Bronchial epithelial cell (primary cell): ENCODE measurements around the gene STK32A. TPM values are rescaled to one million over a fixed set of nuclear protein-coding genes. Genes with fewer than 3 reads are reported as not detected.
"Not testable (repeated sequence)": the region's sequence is repeated elsewhere in the genome, so short reads cannot be mapped to it uniquely, and the experiment has no call there.

Experiments
- DNase-seq: peaks from one replicate; pipeline ENCODE4 v3.0.0-alpha.2; 2010; ENCODE audit warnings: low read depth
- FAIRE-seq: peaks from 2 replicates; lab custom pipeline; 2011; peaks lifted over from hg19 to GRCh38; lab: Jason Lieb, UNC
- H3K27me3 ChIP-seq: 2 replicates; pipeline ENCODE4 v1.5.1; 2011; ENCODE audit warnings: low read length; ENCODE audit not compliant: control insufficient read depth, insufficient read depth
- H3K36me3 ChIP-seq: 2 replicates; pipeline ENCODE4 v1.5.1; 2011; ENCODE audit warnings: low read length; ENCODE audit not compliant: control insufficient read depth, insufficient read depth
- H3K4me3 ChIP-seq: 2 replicates; pipeline ENCODE4 v1.5.1; 2011; ENCODE audit warnings: mild to moderate bottlenecking, low read depth, low read length, control low read depth
- total RNA-seq: library from RNA; depleted of rRNA; stranded (reverse); fragments of >200 nt; gene quantifications from 2 replicates; pipeline ENCODE4 v1.2.1, GENCODE V29; 2014
- TF ChIP-seq, protein P1 (sequence below): IDR thresholded peaks from 2 replicates; pipeline ENCODE4 v1.5.1; 2011; ENCODE audit warnings: mild to moderate bottlenecking, moderate library complexity, low read length, control low read depth, inconsistent platforms; ENCODE audit not compliant: insufficient read depth, severe bottlenecking

STK32A gene
- total RNA-seq, 1 donor from 2014 or later: 5.5 TPM

DNA sequence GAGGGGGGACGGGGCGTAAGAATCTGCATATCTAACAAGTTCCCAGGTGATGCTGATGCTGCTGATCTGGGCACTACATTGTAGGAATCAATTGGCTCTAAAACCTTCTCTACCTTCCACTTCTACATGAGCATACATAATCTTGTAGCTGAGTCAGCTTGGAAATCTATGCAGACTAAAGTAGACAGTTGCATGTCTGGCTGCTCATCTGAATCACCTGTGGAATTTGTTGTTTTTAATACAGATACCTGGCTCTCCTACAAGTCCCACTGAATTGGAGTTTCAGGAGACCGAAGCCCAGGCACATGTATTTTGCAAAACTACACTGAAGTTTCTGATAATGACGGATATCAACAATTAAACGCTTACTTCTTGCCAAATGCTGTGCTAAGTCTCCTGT is 113.6 kb downstream of the STK32A start:
- Histone ChIP-seq H3K27me3 (no peaks in the 10 kb centered on the region), H3K4me3 (no peak overlapping the region), H3K36me3 (no peaks in the 10 kb centered on the region)
- FAIRE-seq (no peak), DNase-seq (peak; percentile 31)
- TF ChIP-seq, protein P1, sequence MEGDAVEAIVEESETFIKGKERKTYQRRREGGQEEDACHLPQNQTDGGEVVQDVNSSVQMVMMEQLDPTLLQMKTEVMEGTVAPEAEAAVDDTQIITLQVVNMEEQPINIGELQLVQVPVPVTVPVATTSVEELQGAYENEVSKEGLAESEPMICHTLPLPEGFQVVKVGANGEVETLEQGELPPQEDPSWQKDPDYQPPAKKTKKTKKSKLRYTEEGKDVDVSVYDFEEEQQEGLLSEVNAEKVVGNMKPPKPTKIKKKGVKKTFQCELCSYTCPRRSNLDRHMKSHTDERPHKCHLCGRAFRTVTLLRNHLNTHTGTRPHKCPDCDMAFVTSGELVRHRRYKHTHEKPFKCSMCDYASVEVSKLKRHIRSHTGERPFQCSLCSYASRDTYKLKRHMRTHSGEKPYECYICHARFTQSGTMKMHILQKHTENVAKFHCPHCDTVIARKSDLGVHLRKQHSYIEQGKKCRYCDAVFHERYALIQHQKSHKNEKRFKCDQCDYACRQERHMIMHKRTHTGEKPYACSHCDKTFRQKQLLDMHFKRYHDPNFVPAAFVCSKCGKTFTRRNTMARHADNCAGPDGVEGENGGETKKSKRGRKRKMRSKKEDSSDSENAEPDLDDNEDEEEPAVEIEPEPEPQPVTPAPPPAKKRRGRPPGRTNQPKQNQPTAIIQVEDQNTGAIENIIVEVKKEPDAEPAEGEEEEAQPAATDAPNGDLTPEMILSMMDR: no peak

DNA sequence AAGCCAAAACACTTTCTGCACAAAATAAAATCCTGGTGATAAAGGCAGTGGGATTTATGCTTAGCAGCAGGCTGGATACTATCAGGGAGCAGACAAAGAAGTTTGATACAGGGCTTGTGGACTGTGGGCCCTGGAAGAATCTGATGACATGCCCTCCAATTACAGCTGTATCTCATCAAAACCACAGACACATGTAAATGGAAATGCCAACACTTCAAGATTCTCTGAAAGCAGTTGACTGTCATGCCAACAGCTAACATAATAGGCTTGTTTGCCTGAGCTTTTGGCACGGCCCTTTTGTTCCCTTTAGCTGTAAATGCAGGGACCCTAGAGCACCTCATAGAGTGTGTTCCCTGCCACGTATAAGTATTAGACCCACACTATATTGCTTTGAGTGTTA is 114.4 kb downstream of the STK32A start:
- H3K27me3 ChIP-seq: no peaks in the 10 kb centered on the region
- TF ChIP-seq, protein P1: no peak
- no peak overlapping the region for H3K4me3 ChIP-seq
- FAIRE-seq: no peak
- H3K36me3 ChIP-seq: no peaks in the 10 kb centered on the region
- no peak for DNase-seq

DNA sequence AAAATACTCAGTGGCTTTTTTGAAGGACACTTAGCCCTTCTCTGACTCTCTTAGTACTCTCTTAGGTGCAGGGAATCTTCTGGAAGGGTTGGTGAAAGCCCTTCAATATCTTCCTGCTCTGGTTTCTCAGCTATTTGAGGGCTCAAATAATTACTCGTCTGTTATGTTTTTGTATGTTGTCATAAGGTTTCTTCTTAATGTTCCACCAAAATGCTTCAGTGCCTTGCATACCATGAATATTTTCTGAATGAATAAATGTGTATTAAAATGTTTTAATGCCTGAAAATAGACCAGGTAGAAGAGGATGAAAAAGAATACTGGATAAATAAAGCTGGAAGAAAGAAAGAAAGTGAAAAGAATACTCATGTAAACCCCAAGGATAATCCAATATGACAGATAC is 124.3 kb downstream of the STK32A start:
- Histone ChIP-seq H3K4me3 (no peak overlapping the region), H3K27me3 (no peaks in the 10 kb centered on the region), H3K36me3 (no peaks in the 10 kb centered on the region)
- no peak for DNase-seq
- no peak for FAIRE-seq
- TF ChIP-seq, protein P1: no peak

DNA sequence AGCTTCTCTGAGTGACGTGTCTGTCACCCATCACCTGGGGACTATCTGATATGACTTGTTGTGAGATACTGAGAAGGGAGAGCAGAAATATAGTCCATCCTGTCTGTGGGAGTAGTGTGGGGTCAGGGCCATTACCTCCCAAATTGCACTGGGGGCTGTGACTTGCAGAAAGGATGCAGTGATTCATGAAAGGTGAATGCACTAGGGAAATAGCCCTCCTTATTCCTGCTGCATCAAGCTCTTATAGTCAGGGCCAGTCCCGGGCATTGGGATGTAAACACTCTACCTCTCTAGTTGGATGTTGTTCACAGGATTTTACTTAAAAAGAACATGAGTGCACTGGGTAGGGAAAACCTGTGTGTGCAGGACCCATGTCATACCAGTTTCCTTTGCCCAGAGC is 124.8 kb downstream of the STK32A start:
- no peaks in the 10 kb centered on the region for H3K27me3 ChIP-seq
- H3K4me3 ChIP-seq: no peak overlapping the region
- H3K36me3 ChIP-seq: no peaks in the 10 kb centered on the region
- TF ChIP-seq, protein P1: no peak
- DNase-seq (peak; percentile 56), FAIRE-seq (no peak)

DNA sequence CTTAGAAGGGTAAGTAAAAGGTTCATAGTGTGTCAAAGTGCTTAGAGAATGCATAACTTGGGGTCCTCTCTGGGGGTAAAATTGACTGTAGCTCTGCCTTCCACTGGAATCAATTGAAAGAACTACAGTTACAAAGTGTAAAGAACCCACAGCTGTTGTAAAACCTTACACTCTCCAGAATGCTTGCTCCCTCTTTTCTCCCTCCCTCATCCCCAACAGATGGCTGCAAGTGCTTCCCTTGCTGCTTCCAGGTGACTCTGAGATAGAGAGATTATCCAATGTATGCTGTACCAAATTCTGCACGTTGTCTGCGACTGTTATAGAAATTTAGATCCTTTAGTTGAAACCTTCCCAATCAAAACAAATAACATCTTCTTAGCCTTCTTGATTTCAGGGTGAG is 126.0 kb downstream of the STK32A start:
- no peak overlapping the region for H3K4me3 ChIP-seq
- DNase-seq (no peak), FAIRE-seq (no peak)
- H3K36me3 ChIP-seq: no peaks in the 10 kb centered on the region
- H3K27me3 ChIP-seq: no peaks in the 10 kb centered on the region
- TF ChIP-seq, protein P1: no peak

DNA sequence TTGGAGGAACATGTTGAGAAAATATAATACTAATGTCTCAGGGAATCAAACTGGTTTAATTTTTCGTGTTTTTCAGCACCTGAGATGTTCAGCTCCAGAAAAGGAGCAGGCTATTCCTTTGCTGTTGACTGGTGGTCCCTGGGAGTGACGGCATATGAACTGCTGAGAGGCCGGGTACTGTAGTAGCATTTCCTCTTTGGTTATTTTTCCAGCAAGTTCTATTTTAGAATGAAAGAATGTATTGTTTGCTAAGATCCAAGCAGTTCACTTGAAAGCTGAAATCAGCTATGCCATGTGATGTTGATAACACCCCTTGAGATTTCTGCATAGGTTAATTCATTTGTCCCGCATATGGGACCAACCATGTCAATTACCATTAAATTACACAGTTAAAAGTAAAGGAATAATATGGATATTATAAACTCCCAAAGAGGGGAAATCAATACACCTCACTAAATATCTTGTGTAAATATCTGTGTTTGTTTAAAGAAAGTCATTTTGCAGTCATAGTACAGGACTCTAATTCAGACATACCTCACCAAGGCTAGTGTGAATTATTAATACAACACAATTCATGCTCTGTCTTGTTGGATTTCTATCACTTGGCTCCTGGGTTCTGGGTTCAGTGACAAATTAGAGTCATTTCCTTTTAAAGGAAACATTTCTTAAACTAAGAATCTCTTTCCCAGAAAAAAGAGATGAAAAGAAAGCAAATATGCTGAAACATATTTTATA is 126.8 kb downstream of the STK32A start:
- Histone ChIP-seq H3K4me3 (no peak overlapping the region), H3K36me3 (no peaks in the 10 kb centered on the region), H3K27me3 (no peaks in the 10 kb centered on the region)
- TF ChIP-seq, protein P1: no peak
- DNase-seq: peak; percentile 75
- no peak for FAIRE-seq

DNA sequence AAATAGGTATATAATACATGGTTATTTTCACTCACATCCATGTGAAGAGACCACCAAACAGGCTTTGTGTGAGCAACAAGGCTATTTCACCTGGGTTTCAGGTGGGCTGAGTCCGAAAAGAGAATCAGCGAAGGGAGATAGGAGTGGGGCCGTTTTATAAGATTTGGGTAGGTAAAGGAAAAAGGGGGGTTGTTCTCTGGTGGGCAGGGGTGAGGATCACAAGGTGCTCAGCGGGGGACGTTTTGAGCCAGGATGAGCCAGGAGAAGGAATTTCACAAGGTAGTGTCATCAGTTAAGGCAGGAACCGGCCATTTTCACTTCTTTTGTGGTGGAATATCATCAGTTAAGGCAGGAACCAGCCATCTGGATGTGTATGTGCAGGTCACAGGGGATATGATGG is 132.6 kb downstream of the STK32A start:
- not testable (repeated sequence) for DNase-seq, H3K36me3 ChIP-seq, H3K27me3 ChIP-seq, FAIRE-seq, H3K4me3 ChIP-seq
